HL-60/S4 treated with retinoic acid at 250 ng/mL for 4 days and 3 days (cell line): ENCODE results near the gene C22orf31.
"Not testable (repeated sequence)": the region's sequence is repeated elsewhere in the genome, so short reads cannot be mapped to it uniquely, and the experiment has no call there.

Source experiments
- in situ Hi-C: fragments of 300-500 bp; cut with MboI; formaldehyde crosslinking; loops from 2 replicates; pipeline ENCODE4 v1.7.0; 2022; ENCODE audit warnings: low sequenced_read_pairs

C22orf31 gene

DNA sequence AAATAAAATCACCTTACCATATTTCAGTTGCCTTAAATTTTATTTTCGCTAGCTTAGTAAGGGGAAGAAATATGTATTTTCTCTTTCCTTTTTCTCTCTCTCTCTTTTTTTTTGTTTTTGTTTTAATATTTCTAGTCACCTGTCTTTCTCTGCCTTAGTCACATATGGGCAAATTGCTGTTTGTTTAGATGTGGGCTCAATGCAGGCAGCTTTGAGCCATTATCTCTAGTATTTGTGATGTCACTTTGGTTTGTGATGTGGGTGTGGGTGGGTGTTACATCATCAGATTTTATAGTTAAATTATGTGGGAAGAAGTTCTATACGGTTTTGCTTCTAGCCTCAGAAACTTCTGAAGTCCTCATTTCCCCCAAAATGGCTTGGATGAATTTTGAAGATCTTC lies at the start of gene C22orf31:
TSS of gene C22orf31 (minus strand) at position 59 of the 400 bp plus-strand sequence. CDS start at position 20, 39 bp downstream.
- in situ Hi-C loops, result no loop called here

DNA sequence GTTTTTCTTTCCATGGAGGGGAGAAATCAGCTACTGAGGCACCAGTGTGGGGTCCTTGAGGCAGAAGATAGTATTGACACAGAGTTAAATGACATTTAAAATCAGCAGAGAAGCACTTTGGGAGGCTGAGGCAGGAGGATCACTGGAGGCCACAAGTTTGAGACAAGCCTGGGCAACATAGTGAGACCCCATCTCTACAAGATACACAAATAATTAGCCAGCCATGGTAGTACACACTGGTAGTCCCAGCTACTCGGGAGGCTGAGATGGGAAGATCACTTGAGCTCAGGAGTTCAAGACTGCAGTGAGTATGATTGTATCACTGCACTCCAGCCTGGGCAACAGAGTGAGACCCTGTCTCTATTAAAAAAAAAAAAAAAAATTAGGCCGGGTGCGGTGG lies 49.3 kb upstream of the C22orf31 start:
- in situ Hi-C loops, result no loop called here

DNA sequence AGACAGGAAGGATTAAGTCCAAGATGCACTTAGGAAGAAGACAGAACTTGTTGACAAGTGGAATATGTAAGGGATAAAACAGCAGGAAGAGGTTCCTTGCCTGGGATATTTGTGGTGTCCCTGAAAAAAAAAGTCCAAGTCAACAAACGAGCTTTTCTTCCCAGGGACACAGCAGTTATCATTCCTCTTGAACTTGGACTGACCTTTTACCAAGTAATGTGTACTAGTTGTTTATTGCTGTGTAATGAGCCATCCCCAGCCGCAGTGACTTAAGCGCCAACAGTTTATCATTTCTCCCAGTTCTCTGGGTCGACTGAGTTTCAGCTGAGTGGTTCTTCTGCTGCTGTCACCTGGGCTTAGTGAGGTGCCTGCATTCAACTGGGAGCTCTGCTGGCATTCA lies 48.2 kb upstream of the C22orf31 start:
- in situ Hi-C loops, result no loop called here

DNA sequence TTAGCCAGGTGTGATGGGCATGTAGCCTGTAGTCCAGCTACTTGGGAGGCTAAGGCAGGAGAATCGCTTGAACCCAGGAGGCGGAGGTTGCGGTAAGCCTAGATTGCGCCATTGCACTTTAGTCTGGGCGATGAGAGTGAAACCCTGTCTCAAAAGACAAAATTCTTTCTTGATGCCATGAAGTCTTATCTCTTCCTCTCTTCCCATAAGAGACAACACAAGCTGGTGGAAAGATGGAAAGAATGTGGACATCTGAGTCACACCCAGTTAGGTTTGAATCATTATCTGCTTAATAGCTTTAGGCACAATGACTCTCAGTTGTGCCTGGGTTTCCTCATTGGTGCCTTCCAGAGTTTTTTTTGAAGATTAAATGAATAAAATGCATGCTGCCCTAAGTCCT lies 46.5 kb upstream of the C22orf31 start:
- in situ Hi-C loops, result no loop called here

DNA sequence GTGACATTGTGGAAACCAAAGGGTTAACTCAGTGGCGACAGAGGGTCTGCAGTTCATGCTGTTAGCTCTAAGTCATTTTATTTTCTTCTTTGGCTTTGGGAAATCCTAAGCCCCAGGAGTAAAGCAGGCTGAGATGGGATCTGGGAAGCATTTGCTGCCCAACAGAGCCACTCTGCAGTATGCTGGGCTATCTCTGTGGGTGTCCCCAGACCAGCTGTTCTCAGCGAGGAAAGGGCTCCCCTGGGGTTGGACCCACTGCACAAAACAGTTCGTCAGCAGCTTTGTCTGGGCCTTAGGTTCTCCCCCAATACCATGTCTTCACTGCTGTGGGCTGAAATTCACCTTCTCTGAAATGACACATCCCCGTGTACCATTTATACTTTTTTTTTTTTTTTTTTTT lies 45.2 kb upstream of the C22orf31 start:
- in situ Hi-C loops, result no loop called here

DNA sequence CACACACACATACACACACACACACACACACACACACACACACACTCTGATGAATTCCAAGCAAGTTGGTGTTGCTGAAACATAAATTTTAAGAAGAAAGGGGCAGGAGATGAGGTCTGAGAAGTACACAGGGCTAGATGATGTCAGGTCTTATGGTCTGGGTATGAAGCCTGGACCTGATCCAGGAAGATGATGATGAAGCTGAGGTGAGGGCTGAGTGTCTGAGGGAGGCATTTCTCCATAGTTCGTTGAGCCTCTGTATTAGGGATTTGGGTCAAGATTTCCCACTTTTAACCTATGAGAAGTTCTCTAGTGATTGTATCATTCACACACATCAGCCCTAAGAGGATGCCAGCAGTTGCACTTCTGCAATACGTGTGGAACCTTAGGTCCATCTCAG lies 43.8 kb upstream of the C22orf31 start:
- in situ Hi-C loops, result no loop called here

DNA sequence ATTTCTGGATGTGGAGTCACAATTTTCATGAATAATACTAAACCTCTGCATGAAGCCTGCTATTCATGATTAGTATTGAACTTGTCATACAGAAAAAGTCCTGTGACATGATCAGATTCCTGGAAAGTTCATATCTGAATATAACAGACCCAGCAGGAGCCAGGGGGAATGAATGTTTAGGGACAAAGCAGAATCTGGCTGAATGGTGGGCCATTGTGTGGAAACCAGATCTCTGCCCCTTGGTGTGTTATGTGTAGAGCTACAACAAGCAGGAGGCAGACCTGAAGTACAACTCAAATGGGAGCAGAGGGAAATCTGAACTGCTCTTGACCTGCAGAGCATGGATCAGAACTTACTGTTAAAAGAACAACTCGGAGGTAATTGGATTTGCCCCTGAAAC lies 41.5 kb upstream of the C22orf31 start:
- in situ Hi-C loops, result no loop called here

DNA sequence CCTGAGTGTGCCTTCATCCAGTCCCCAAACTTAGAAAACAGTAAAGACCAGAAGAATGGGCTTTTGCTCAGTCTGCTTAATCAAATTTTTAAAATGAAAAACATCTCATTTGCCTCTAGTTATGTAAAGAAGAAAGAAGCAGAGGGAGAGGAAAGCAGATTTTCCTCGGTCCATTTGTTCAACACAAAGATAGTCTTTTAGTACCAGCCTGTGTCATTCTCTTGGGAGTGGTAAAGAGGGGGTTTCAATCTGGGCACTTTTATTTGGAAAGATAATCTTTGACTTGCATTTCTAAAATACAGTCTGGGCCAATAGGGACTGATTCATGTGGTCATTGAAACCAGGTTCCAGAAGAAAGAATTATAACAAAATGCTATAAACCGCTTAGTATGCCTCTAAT lies 40.7 kb upstream of the C22orf31 start:
- in situ Hi-C loops, result no loop called here

DNA sequence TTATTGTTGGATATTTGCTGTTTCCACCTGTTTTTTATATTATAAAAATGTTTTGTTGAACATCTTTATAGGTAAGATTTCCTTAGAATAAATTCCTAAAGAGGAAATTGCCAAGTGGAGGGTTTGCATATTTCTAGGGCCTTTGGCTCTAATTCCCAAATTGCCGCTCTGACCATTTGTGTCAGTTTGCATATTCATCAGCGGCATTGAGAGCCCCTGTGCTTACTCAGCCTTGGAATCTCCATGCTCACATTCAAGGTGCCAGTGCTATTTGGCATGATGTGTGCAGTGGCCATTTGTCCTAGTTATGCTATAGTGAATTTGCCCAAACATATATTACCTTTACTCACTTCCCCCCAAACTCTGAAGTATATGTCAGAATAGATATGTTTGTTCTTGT lies 36.7 kb upstream of the C22orf31 start:
- in situ Hi-C loops, result no loop called here

DNA sequence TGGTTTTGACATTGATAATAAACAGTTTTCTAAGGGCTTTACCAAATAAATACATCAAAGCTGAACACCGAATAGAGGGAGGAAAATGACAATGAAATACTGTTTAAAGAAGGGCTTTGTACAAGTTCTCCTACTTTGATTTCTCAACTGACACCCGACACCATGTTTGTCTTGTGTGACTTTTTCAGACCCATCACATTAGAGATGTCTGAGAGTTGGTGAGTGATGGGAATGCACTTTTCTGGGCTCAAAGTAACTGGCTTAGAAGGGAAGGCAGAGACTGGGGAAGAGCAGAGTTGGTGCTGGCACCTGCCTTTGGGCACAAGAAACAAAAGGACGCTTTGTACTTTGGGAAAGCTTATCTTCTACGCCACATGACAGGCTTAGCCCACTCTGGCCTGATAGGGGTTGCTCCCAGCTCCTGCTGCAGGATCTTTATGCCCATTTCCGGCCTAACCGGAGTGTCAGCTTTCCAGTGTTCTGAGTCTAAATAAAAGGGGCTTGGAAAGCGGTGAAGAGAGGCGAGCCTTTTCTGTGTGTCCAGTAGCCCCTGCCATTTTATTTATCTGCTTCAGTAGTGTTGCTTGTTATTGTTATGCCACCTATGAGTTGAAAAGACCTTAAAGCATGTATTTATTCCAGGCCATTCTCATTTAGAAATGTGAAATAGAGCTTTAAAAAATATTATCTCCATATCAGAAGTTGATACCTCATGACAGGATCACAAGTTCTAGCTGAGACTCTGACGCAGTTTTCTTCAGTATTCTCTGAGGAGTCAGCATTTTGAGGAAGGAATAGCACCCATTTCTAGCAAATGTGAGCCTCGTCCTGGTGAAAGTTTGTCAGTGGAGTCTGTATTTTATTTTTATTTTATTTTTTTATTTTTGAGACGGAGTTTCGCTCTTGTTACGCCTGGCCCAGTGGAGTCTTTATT lies 35.4 kb upstream of the C22orf31 start:
- in situ Hi-C loops, result no loop called here

DNA sequence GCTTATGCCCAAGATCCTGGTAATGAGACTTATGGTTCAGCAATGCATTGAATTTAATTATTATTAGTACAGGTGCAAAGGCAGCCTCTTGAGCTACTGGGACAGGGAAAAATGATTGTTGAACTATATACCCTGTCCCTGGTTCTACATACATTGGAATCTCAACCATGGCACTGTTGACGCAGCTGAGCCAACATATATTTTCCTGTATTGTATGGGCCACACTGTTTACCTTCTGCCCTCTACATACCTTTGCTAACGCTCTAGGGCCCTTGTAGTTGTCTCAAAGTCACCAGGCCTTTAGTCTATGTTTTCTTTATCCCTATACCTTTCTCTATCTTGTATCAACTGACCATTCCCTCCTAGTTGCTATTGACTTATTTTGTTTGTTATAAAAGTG lies 33.8 kb upstream of the C22orf31 start:
- in situ Hi-C loops, result no loop called here

DNA sequence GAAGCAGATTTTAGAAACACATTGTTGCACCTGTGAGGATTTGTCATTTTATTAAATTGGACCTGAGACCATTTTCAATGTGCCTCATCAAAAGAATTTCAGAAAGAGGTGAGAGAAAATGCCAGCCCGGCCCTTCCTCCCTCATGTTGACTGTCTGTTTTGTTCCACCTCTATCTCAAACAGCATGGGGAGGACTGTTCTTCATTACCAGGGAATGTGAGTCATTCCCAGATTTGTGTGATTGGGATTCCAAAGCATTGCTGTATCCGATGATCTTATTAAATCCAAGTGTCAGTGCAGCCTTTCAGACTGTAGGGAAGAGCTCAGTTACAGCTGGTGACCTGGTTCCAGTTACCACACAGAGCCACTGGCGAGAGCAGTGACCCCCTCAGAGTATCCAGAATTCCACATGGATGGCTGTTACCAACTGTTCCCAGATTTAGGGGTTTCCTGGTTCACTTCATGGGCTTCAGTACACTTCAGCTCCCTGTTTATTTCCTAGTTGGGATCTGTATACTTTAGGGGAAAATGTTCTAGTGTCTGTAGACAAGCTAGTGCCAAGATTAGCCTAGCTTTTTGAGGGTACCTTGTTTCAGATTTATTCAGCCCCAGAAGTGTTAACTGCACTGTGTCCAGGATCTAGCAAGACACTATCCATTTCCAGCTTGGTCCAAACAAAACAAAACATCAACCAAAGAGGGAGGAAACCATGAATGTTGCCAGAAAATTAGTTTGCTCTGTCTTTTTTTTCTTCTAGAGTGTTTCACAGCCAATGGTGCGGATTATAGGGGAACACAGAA lies 32.1 kb upstream of the C22orf31 start:
- in situ Hi-C loops, result no loop called here

DNA sequence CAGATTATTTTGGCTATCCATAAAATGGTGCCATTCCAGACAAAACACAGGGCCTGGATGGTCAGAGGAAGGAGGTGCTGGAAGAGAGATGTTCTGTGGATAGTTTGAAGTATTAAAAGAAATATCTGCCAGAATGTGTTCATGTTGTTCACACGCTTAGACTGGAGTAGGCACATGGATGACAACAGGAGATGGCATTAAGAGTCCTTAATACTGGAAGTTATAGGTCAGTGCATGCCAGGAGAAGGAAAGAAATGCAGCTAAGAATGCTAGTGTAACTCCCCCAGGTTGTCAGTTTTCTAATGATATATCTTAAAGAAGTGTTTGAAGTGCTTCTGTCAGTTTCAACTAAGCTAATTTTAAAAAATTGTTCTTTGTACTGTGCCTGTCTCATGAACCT lies 31.4 kb upstream of the C22orf31 start:
- in situ Hi-C loops, result no loop called here

DNA sequence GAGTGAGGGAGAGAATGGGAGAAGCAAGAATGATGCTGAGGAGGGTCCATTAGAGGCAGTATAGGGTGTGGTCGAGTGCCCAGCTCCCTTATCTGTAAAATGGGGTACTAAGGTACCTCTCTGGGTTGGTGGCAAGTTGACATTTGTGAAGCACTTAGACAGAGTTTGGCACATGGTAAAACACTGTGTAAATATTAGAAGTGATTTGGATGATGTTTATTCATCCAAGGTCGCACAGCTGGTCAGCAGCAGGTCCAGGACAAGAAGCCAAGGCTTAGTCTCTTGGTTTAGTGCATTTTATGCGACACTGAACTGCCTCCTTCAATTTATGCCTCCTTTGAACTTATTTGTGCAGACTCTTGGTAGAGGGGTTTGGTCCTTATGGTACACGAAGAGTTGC lies 30.6 kb upstream of the C22orf31 start:
- in situ Hi-C loops, result no loop called here

DNA sequence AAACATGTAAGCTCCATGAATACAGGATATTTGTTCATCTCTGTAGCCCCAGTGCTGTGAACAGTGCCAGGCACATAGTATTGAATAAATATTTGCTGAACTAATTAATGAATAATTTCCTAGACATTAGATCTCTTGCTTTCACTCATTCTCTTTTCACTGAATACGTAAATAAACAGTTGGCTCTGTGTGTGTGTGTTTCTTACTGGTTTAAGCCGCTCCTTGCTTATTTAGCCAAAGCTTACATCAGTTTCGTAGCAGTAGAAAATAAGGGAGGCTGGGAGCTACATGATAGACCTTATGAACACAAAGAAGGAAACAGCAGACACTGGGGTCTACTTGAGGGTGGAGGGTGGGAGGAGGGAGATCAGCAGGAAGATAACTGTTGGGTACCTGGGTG lies 28.4 kb upstream of the C22orf31 start:
- in situ Hi-C loops, result no loop called here

DNA sequence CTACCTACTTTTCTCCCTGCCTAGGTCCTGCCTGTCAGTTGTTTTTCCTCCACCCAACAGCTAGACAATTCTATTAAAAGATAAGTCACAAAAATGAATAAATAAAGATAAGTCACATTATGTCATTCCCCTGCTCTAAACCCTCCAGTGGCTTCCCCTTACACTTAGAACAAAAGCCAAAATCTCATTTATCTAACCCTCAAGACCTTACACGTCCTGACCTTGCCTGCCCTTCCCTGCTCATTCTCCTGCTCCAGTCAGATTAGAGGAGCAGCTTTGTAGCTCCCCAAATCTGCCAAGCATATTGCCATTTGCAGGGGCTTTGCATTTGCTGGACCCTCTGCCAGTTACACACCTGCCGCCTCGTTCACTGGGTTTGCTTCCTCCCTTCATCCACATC lies 27.9 kb upstream of the C22orf31 start:
- in situ Hi-C loops, result no loop called here

DNA sequence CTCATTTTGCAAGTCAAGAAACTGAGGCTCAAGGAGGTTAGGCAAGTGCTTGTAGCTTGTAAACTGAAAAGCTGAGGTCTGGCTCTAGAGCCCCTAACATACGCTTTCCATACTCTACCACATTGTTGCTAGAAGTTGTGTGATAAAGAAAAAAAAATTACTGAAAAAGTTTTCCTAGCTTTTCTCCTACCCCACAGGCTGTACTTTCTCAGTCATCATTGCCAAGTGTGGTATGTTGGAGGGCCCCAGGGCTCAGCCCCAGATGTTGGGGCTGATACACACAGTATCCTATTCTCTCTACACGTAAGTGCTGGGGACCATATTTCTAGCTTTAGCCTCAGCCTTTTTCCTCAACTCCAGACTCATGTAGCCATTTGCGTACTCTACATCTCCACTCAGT lies 27.2 kb upstream of the C22orf31 start:
- in situ Hi-C loops, result no loop called here

DNA sequence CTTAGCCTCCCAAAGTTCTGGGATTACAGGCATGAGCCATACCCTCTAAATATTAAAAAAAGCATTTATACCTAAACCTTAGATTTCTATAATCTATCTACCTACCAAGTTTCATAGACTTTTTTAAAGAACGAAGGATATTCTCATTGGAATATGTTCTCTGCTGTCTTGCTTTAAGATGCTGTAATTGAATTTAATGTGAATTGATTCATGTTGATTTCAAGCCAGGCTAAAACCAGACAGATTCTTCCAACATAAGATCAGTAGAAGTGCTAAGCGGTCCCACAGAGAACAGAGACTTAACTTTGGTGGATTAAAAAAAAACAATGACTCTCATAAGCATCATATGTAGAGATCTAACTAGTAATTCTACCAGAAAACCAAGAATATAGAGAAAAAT lies 25.4 kb upstream of the C22orf31 start:
- in situ Hi-C loops, result no loop called here

DNA sequence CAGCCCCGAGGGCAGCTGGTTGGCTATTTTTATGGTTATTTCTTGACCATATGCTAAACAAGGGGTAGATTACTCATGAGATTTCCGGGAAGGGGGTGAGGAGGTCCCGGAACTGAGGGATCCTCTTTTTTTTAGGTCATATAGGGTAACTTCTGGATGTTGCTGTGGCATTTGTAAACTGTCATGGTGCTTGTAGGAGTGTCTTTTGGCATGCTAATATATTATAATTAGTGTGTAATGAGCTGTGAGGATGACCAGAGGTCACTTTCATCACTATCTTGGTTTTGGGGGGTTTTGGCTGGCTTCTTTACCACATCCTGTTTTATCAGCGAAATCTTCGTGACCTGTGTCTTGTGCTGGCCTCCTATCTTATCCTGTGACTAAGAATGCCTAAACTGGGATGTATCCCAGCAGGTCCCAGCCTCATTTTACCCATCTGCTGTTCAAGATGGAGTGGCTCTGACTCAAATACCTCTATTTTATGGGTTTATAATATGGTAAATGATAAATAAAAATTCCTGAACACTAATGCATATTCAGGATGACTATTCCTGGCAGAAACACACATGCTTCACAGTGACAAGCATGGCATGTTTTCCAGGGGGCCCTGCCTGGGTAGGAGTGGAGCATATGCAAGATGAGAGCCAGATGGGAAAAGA lies 22.4 kb upstream of the C22orf31 start:
- in situ Hi-C loops, result no loop called here

DNA sequence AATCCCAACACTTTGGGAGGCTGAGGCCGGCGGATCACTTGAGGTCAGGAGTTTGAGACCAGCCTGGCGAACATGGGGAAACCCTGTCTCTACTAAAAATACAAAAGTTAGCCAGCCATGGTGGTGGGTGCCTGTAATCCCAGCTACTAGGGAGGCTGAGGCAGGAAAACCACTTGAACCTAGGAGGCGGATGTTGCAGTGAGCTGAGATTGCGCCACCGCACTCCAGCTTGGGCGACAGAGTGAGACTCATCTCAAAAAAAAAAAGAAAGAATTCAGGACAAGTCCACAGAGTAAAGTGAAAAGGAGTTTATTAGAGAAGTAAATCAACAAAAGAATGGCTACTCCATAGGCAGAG lies 21.9 kb upstream of the C22orf31 start:
- in situ Hi-C loops, result not testable (repeated sequence)

DNA sequence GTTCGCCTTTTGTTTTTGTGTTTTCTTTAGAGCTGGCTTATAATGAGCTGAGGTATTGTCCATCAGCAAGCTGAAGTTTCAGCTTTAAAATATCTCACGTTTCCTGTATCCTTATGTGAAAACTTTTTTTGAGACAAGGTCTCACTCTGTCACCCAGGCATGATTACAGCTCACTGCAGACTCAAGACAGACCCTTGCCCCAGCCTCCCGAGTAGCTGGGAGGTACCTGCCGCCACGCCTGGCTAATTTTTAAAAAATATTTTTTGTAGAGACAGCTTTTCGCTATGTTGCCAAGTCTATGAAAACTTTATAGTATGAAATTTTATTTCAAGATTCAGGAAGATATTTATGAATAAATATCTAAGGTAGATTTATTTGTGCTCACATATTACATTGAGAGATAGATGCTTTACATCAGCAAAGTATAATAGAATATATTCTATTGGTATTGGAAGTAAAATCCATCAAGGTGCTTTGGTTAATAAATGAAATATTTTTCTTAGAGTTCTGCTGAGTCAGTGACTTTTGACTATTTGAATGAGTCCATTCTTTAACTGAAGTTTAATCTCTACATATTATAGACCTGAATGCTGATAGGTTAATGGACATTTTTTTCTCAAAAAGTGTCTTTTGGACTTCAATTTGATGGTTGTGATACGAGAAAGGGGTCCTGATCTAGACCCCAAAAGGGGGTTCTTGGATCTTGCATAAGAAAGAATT lies 21.4 kb upstream of the C22orf31 start:
- in situ Hi-C loops, result no loop called here
